GM12892 (cell line): Measurements from ENCODE around the gene CADPS.

ENCODE experiments used
- POLR2A ChIP-seq: IDR thresholded peaks from 2 replicates; pipeline ENCODE4 v1.6.1; 2011; ENCODE audit warnings: low read depth, low read length, control low read depth
- POLR2AphosphoS5 ChIP-seq: IDR thresholded peaks from 2 replicates; pipeline ENCODE4 v1.6.1; 2011; ENCODE audit warnings: low read depth, low read length, control low read depth
- TAF1 ChIP-seq: IDR thresholded peaks from 2 replicates; pipeline ENCODE4 v1.6.1; 2011; ENCODE audit warnings: low read depth, mild to moderate bottlenecking, control low read depth, low read length, borderline replicate concordance

DNA sequence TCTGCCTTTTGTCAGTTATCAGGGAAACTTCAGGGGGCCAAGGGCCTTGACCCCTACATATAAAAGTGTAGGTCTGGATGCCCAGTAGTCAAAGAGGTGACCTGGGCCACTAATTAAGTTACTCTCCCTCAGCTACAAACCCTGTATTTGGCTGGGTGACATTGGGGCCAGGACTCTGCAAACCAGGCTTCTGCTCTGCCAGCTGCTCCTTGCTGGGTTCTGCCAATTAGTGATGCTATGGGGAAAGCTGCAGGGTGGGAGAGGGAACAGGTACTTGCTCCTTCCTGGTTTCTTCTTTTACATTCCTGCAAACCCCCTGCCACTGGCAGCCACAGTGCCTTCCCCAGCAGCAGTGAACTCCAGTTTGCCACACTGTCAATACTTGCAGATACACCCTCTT, 179.2 kb downstream of the CADPS start:
- no peak for TF ChIP-seq POLR2AphosphoS5
- TF ChIP-seq POLR2A, result no peak
- TF ChIP-seq TAF1, result no peak
